GM10266 (cell line): ENCODE data around the gene PARVA.

Experiments
- DNase-seq: peaks from one replicate; pipeline ENCODE4 v3.0.0; 2012; ENCODE audit errors: extremely low spot score
- CTCF ChIP-seq: IDR thresholded peaks from 2 replicates; pipeline ENCODE4 v1.5.1; 2012; ENCODE audit warnings: mild to moderate bottlenecking, low read depth; ENCODE audit not compliant: control insufficient read depth, insufficient read depth; ENCODE audit errors: missing control alignments

The PARVA gene

GRCh38 chr11:12524865-12525264, 147.5 kb downstream of the PARVA start:
- no peak for TF ChIP-seq CTCF
- DNase-seq: no peak

GRCh38 chr11:12525466-12526055, 148.2 kb downstream of the PARVA start:
- DNase-seq: no peak
- TF ChIP-seq CTCF: no peak

GRCh38 chr11:12526789-12527188, 149.4 kb downstream of the PARVA start:
- no peak for TF ChIP-seq CTCF
- no peak for DNase-seq

GRCh38 chr11:12528487-12528886, 151.1 kb downstream of the PARVA start:
- no peak for DNase-seq
- TF ChIP-seq CTCF: no peak

- TF ChIP-seq CTCF: no peak
- no peak for DNase-seq
These were observed 151.7 kb downstream of the PARVA start for GRCh38 chr11:12529041-12529440.

GRCh38 chr11:12529793-12530192, 152.4 kb downstream of the PARVA start:
- DNase-seq: no peak

More at GRCh38 chr11:12529793-12530192, 152.4 kb downstream of the PARVA start:
- TF ChIP-seq CTCF: no peak
